ENCODE measurements around the gene NACC2. TPM values are rescaled to one million over a fixed set of nuclear protein-coding genes. Genes with fewer than 3 reads are reported as not detected.

Gene NACC2
- total and polyA plus RNA-seq, 9 of the 15 experiments (the other 6 are each of a cell fraction or from before 2014, with no cell fraction given) = 0.70 to 25.1 (median 5.6) TPM

DNA sequence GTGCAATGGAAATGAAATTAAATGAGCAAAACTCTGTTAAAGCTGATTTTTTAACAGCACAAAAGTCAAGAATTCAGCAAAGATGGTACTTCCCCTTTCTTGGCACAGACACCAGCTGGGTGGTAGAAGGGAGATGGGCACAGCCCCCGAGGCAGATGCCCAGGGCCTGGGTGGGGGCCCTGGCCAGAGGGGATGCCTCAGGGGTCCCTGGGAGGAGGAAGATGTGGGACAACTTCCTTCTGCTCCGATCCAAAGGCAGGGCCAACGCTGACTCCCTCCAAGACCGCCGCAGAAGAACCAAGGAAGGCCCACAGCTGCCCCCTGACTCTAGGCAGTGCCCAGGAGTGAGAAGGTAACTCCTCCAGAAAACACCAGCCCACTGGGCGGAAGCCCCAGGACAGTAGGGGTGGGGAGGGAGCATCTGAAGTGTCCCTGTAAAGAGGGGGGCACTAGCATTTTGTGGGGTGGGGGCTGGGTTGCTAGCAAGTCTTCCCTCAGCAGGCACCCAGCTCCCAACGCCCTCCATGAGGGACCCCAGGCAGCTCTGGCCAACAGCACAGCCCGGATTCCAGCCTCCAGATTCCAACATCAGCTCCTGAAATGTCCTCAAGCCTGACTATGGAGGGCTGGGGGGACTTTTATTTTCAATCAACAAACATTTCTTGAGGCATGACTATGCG lies 4.9 kb downstream of the NACC2 start:
- TF ChIP-seq ZNF695 (CRISPR knock-in tag; IDR thresholded peaks at IDR 0.05) (no peak), RB1 (IDR thresholded peaks at IDR 0.05; ENCODE audit: low read depth) (no peak), FOXM1 (IDR thresholded peaks at IDR 0.05; ENCODE audit: low read depth) (no peak), FOXM1 (CRISPR knock-in tag; IDR thresholded peaks at IDR 0.05; ENCODE audit: low read depth) (no peak), ZBTB12 (CRISPR knock-in tag; IDR thresholded peaks at IDR 0.05) (no peak), ADNP (tag; IDR thresholded peaks at IDR 0.05) (no peak), LEF1 (IDR thresholded peaks at IDR 0.05) (no peak), XRCC5 (IDR thresholded peaks at IDR 0.05; ENCODE audit: low read depth, low read length) (no peak), ZNF76 (CRISPR knock-in tag; IDR thresholded peaks at IDR 0.05; ENCODE audit: borderline replicate concordance) (no peak), HMBOX1 (IDR thresholded peaks at IDR 0.05) (no peak), ELF2 (CRISPR knock-in tag; IDR thresholded peaks at IDR 0.05) (no peak), SREBF1 (IDR thresholded peaks at IDR 0.05; ENCODE audit: borderline replicate concordance, low read depth, low read length) (no peak), GTF2A2 (tag; IDR thresholded peaks at IDR 0.05) (no peak), MBD2 (IDR thresholded peaks at IDR 0.05; ENCODE audit: borderline replicate concordance, low read depth) (no peak), POLR3G (IDR thresholded peaks at IDR 0.05; ENCODE audit: extremely low read depth, insufficient read length, insufficient replicate concordance) (no peak), ZBTB8A (IDR thresholded peaks at IDR 0.05; ENCODE audit: partially characterized antibody) (no peak), ZNF551 (CRISPR knock-in tag; IDR thresholded peaks at IDR 0.05) (no peak)
- TF ChIP-seq, protein P1, sequence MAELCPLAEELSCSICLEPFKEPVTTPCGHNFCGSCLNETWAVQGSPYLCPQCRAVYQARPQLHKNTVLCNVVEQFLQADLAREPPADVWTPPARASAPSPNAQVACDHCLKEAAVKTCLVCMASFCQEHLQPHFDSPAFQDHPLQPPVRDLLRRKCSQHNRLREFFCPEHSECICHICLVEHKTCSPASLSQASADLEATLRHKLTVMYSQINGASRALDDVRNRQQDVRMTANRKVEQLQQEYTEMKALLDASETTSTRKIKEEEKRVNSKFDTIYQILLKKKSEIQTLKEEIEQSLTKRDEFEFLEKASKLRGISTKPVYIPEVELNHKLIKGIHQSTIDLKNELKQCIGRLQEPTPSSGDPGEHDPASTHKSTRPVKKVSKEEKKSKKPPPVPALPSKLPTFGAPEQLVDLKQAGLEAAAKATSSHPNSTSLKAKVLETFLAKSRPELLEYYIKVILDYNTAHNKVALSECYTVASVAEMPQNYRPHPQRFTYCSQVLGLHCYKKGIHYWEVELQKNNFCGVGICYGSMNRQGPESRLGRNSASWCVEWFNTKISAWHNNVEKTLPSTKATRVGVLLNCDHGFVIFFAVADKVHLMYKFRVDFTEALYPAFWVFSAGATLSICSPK (IDR thresholded peaks at IDR 0.05; ENCODE audit: borderline replicate concordance) = no peak
- TF ChIP-seq, protein P2, sequence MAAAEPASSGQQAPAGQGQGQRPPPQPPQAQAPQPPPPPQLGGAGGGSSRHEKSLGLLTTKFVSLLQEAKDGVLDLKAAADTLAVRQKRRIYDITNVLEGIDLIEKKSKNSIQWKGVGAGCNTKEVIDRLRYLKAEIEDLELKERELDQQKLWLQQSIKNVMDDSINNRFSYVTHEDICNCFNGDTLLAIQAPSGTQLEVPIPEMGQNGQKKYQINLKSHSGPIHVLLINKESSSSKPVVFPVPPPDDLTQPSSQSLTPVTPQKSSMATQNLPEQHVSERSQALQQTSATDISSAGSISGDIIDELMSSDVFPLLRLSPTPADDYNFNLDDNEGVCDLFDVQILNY (CRISPR knock-in tag; IDR thresholded peaks at IDR 0.05) = no peak
- no peak for FAIRE-seq
- POLR2A ChIA-PET = interaction anchor here (0.6 to 0.7 kb wide), 2 partner anchors 18 to 271 kb away, joined by 3 read pairs; no protein-coding TSS in a partner anchor
- Histone ChIP-seq H3K9ac (ENCODE audit: insufficient read depth in 1 of 2, low read depth in 2 of 2, low read length in 2 of 2) (peak overlapping the region in 1 of 2 experiments; percentile 98; a peak in 2 of 4 replicates), H3K27me3 (ENCODE audit: control insufficient read depth in 2 of 2, insufficient read depth in 2 of 2, low read length in 2 of 2) (no peaks in the 10 kb centered on the region), H3K27ac (ENCODE audit: extremely low read depth, low read depth, low read length) (no peak overlapping the region), H3K9me3 (replicated peaks; ENCODE audit: control insufficient read depth, insufficient read depth, low read depth, low read length) (no peaks in the 10 kb centered on the region), H3K79me2 (ENCODE audit: control insufficient read depth, insufficient read depth, low read length) (peaks cover 95% of the 10 kb centered on the region), H2AFZ (ENCODE audit: low read depth, low read length) (no peak overlapping the region), H3K9me1 (ENCODE audit: control insufficient read depth, insufficient read depth, low read length) (no peaks in the 10 kb centered on the region), H4K20me1 (replicated peaks; ENCODE audit: control insufficient read depth, insufficient read depth, low read length) (peaks cover 38% of the 10 kb centered on the region; the same call in 1 of the 2 replicates), H3K36me3 (ENCODE audit: control insufficient read depth, insufficient read depth, low read length) (peaks cover 31% of the 10 kb centered on the region; the same call in 2 of the 3 replicates), H3K4me2 (ENCODE audit: insufficient read depth, low read length) (no peak overlapping the region), H3K4me1 (replicated peaks in 1 of 2; ENCODE audit: control insufficient read depth in 2 of 2, insufficient read depth in 2 of 2, low read length in 2 of 2) (peaks cover 14 to 86% of the 10 kb centered on the region in 2 experiments; a peak in 4 of 5 replicates), H3K4me3 (no peak overlapping the region)
- no peak for ATAC-seq
- CTCF ChIA-PET (ENCODE audit: low intra/inter-chr PET ratio) = interaction anchor here (1.0 to 2.4 kb wide), 2 partner anchors 33 to 123 kb away, joined by 4 to 44 read pairs; no protein-coding TSS in a partner anchor
- BruUV-seq (replicated peaks) = no TSS peak
- WGBS (ENCODE audit: insufficient coverage, low coverage, missing lambda C conversion rate) = 86% methylated on average over 9 of the region's 9 CpGs
- in situ Hi-C loops (cut with MboI) = no loop called here
- intact Hi-C loops (cut with micrococcal nuclease) = loop anchor here (10.0 kb wide), 1 partner anchor 125 kb away; the partner anchor contains the start of gene UBAC1
- no peak for DNase-seq (ENCODE audit: extremely low read depth in 1 of 4, low spot score in 3 of 4)

Data from K562 (cell line).